Endothelial cell of umbilical vein (primary cell): ENCODE results near the gene SLCO2A1.

Experiments
- CTCF ChIP-seq, 2 donors: IDR thresholded peaks; 1 replicate in 1 of 2; 2 replicates in 1 of 2; pipeline ENCODE4 v1.5.1; 2011; ENCODE audit warnings: low read length in 2 of 2, mild to moderate bottlenecking in 2 of 2, moderate library complexity in 2 of 2, control low read depth in 1 of 2, inconsistent platforms in 1 of 2, low read depth in 1 of 2; ENCODE audit not compliant: insufficient read depth in 1 of 2; ENCODE audit errors: extremely low read depth in 1 of 2
- EZH2 ChIP-seq: IDR thresholded peaks from 2 replicates; pipeline ENCODE4 v1.6.1; 2012; ENCODE audit warnings: borderline replicate concordance, low read depth, mild to moderate bottlenecking, moderate library complexity, low read length, inconsistent platforms; ENCODE audit not compliant: severe bottlenecking
- FOS ChIP-seq: IDR thresholded peaks from 2 replicates; pipeline ENCODE4 v1.6.1; 2011; ENCODE audit warnings: mild to moderate bottlenecking, low read length, moderate library complexity, borderline replicate concordance; ENCODE audit not compliant: insufficient read depth
- GATA2 ChIP-seq: IDR thresholded peaks from 2 replicates; pipeline ENCODE4 v1.7.0; 2011; ENCODE audit warnings: low read depth, mild to moderate bottlenecking, moderate library complexity, mixed read lengths, low read length; ENCODE audit not compliant: insufficient read length, insufficient read depth
- JUN ChIP-seq: IDR thresholded peaks from 2 replicates; pipeline ENCODE4 v1.6.1; 2011; ENCODE audit warnings: borderline replicate concordance, low read depth; ENCODE audit not compliant: insufficient read length, insufficient read depth
- MAX ChIP-seq: IDR thresholded peaks from 2 replicates; pipeline ENCODE4 v1.6.1; 2011; ENCODE audit not compliant: insufficient read depth, insufficient read length
- MYC ChIP-seq: IDR thresholded peaks from one replicate; pipeline ENCODE4 v1.6.1; 2011; ENCODE audit warnings: mild to moderate bottlenecking, low read depth, low read length
- POLR2A ChIP-seq: IDR thresholded peaks from 2 replicates; pipeline ENCODE4 v1.6.1; 2012; ENCODE audit warnings: low read depth, mild to moderate bottlenecking, control low read depth, low read length
- POLR2AphosphoS5 ChIP-seq: IDR thresholded peaks from 2 replicates; pipeline ENCODE4 v1.6.1; 2012; ENCODE audit warnings: low read depth, mild to moderate bottlenecking, control low read depth, low read length, moderate library complexity; ENCODE audit not compliant: insufficient read depth

GRCh38 chr3:133910422-133910821, 119.3 kb downstream of the SLCO2A1 start:
- TF ChIP-seq POLR2AphosphoS5 = no peak
- TF ChIP-seq CTCF (IDR thresholded peaks at IDR 0.05; ENCODE audit: extremely low read depth in 1 of 2, insufficient read depth in 1 of 2, low read depth in 1 of 2, low read length in 2 of 2) = peak in 1 of 2 donors; percentile 6
- no peak for TF ChIP-seq FOS
- no peak for TF ChIP-seq EZH2
- no peak for TF ChIP-seq MAX
- no peak for TF ChIP-seq POLR2A
- no peak for TF ChIP-seq MYC
- no peak for TF ChIP-seq JUN
- TF ChIP-seq GATA2 = no peak
